AG10803 (cell line): ENCODE results near the gene FGG.

Experiments
- DNase-seq: peaks from one replicate; pipeline ENCODE4 v3.0.0; 2010; ENCODE audit warnings: low read depth
- H3K4me3 ChIP-seq: 2 replicates; pipeline ENCODE4 v1.5.1; 2011; ENCODE audit warnings: mild to moderate bottlenecking, low read length, control low read depth
- TF ChIP-seq, protein P1 (sequence below): conservative IDR thresholded peaks from 2 replicates; pipeline ENCODE4 v1.5.1; 2011; ENCODE audit warnings: mild to moderate bottlenecking, low read length, control low read depth, inconsistent platforms

FGG gene

DNA sequence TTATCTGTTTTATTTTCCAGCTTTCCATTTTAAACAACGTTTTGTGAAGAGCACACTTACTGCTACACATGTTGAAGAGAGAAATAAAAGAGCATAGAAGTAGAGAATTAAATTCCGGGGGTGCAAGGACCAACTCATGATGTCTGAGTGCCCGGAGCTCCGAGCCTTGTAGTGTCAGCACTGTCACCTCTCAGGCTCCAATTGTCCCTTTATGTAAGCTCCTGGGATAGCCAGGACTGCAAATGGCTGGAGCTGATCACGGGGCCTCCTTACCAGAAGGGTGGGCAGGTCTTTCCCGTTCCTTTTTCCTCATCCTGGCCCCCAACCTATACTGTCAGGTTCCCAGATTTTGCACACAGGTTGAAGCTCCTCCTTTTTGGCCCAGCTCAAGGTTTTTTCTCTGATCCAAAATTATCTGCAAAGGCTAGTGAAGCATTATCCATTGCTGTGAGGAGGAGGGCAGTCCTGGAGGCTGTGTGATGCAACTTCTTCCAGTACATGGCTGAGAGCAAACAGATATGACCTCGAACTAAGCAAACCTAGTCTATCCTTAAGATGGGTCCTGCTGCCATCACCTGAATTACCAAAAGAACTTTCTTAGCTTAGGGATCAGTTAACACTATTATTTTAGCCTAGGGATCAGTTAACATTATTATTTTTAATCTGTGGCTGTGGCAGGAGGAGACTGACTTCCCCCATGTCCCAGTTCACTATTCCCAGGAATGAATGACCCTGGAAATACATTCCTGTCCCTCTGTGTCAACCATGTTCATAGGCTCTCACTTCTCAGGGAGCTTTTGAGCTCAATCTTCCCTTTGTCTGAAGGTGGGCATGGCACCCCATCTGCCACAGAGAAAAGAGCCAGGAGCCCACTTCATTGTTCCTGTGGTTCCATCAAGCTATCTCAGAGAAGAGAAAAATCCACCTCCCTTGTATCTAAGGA, at the start of gene FGG:
TSS of gene FGG (minus strand) at position 185 of the 943 bp plus-strand sequence. CDS start at position 138, 47 bp downstream.
- TF ChIP-seq, protein P1, sequence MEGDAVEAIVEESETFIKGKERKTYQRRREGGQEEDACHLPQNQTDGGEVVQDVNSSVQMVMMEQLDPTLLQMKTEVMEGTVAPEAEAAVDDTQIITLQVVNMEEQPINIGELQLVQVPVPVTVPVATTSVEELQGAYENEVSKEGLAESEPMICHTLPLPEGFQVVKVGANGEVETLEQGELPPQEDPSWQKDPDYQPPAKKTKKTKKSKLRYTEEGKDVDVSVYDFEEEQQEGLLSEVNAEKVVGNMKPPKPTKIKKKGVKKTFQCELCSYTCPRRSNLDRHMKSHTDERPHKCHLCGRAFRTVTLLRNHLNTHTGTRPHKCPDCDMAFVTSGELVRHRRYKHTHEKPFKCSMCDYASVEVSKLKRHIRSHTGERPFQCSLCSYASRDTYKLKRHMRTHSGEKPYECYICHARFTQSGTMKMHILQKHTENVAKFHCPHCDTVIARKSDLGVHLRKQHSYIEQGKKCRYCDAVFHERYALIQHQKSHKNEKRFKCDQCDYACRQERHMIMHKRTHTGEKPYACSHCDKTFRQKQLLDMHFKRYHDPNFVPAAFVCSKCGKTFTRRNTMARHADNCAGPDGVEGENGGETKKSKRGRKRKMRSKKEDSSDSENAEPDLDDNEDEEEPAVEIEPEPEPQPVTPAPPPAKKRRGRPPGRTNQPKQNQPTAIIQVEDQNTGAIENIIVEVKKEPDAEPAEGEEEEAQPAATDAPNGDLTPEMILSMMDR = no peak
- no peak for DNase-seq
- no peak within 1 kb of the TSS for H3K4me3 ChIP-seq

DNA sequence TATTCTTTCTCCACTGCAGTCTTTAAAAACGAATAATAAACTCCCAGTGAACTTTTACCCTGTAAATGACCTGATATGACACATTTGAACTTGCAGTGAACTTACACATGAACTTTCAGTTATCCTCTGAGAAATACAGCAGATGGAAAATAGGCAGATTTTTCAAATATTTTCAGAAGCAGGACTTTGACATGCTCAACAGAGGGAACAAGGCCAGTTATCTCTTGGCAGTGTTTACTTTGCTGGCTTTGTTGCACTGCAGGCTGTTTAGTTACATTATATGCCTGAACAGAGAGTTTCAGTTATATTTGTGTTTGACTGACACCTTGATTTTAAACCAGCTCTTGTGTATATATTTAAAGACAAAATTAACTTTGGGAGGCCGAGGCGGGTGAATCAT, 47.6 kb upstream of the FGG start:
- TF ChIP-seq, protein P1 = no peak
- no peak overlapping the region for H3K4me3 ChIP-seq
- no peak for DNase-seq

DNA sequence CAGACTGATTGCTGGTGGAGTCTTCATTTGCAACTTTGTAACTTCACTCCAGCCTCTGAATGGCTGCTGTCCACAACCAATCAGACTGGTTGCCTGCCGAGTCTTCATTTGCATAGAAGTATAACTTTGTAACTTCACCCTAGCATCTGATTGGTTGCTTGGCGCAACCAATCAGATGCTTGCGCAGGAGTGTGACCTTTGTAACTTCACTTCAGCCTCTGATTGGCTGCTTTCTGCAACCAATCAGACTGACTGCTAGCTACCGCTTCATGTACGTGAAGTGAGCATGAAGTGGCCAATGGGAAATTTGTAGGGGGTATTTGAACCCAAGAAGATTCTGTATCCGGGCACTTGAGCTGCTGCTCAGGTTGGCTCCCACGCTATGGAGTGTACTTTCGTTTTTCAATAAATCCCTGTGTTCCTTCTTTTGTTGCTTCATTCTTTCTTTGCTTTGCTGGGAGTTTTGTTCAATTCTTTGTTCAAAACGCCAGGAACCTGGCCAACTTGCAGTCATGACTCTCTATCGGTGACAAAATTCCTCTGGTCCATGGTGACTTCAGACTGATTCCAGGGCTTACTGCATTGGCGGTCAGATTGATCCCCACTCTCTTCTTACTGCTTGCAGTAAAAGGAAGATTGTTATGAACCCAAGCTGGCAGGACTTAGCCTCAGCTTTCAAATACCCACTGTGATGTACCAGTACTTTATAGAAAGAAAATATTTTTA, 46.4 kb upstream of the FGG start:
- DNase-seq = no peak
- TF ChIP-seq, protein P1 = no peak
- no peak overlapping the region for H3K4me3 ChIP-seq

DNA sequence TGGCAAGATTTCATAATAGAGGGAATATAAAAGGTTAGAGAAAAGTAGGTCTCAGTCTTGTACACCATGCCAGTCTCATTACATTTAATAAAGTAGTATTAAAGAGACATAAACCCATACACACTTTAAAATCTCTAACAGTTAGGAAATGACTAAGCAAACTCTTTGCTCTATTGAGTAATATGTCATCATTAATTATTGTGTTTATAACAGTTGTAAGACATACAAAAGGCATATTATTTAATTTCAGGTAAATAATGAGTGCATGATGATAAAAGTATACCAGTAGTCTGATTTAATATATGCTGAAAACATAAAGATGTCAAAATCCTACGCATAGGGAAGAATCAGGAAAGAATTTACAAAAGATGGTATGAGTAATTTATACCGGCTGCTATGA, 31.0 kb upstream of the FGG start:
- TF ChIP-seq, protein P1 = no peak
- H3K4me3 ChIP-seq = no peak overlapping the region

DNA sequence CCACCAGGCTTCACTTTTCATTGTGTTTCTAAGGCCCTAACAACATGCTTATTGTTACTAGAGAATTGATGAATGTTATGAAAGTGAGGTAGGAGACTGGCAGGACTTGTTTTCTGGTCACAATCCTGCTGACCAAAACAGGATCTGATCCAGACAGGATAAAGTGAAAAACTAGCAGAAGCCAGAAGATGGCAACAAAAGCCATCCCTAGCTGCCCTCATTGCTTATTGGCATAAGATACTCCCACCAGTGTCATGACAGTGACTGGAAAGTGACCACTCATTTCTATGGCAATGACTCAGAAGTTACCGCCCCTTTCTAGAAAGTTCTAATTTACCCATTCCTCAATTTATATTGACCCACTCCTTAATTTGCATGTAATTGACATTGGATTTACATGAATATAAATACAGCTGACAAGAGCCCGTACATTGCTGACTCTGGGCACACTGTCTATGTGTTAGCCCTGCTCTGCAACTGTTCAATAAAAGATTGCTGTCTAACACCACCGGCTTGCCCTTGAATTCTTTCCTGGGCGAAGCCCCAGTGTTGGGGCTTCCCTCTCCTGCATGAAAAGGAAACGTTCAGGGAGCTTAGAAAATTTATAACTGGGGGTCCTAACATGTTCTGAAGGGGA, 30.0 kb upstream of the FGG start:
- H3K4me3 ChIP-seq = no peak overlapping the region
- TF ChIP-seq, protein P1 = no peak
- DNase-seq = no peak

More for the DNA sequence above, 31.0 kb upstream of the FGG start:
- DNase-seq = no peak

DNA sequence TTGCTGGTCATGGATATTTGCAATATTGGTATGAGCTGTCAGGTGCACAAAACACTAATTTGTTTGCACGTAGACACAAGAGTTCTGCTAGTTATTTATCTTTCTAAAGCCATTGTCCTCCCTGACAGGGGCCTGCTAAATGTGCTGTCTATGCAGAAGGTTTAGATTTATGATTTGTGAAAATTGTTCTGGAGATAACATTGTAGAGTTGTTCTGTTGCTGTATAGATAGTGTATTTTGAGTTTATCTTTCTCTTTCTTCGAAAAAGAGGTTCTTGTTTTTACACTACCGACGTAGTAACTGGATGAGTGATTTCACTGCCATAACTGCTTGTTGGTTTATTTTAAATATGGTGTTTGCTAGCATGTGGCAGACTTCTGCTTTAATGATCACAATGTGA, 28.5 kb upstream of the FGG start:
- no peak for DNase-seq
- TF ChIP-seq, protein P1 = no peak
- H3K4me3 ChIP-seq = no peak overlapping the region
